ENCODE data around the gene SPAG17. TPM values are rescaled to one million over a fixed set of nuclear protein-coding genes. Genes with fewer than 3 reads are reported as not detected.
A peak's percentile ranks its signal among the peaks of the same experiment; 100 is the strongest.

The SPAG17 gene
- total RNA-seq, 2 experiments from 2014 or later = not detected

GRCh38 chr1:118043624-118044023 is 141.4 kb downstream of the SPAG17 start:
- CTCF ChIA-PET = no interaction called here

GRCh38 chr1:118042501-118042900 is 142.5 kb downstream of the SPAG17 start:
- Mint-ChIP-seq H3K36me3 (ENCODE audit: low read depth) (no peaks in the 10 kb centered on the region), H3K4me1 (ENCODE audit: low read depth) (no peaks in the 10 kb centered on the region), H3K27me3 (peaks cover 4% of the 10 kb centered on the region), H3K9me3 (no peaks in the 10 kb centered on the region), H3K4me3 (no peak overlapping the region), H3K27ac (no peak overlapping the region)
- H3K4me3 ChIP-seq (ENCODE audit: low read length) = no peak overlapping the region
- DNase-seq (no peak), ATAC-seq (ENCODE audit: poor library complexity) (no peak)
- ChIA-PET POLR2A (no interaction called here), CTCF (no interaction called here)
- H3K36me3 ChIP-seq (ENCODE audit: insufficient read depth, low read length) = no peaks in the 10 kb centered on the region
- H3K9me3 ChIP-seq (ENCODE audit: control insufficient read depth in 1 of 2, insufficient read depth in 1 of 2, low read length in 2 of 2) = peaks cover 0 to under 1% of the 10 kb centered on the region in 2 experiments
- H3K27ac ChIP-seq (ENCODE audit: low read depth in 1 of 2, low read length in 2 of 2) = no peak overlapping the region
- no peaks in the 10 kb centered on the region for H3K27me3 ChIP-seq (ENCODE audit: control insufficient read depth in 1 of 2, insufficient read depth in 2 of 2, low read length in 2 of 2)
- no peaks in the 10 kb centered on the region for H3K4me1 ChIP-seq (ENCODE audit: insufficient read depth, low read length)
- intact Hi-C loops (cut with DNase I, micrococcal nuclease) = no loop called here
- no peak for TF ChIP-seq CTCF (IDR thresholded peaks at IDR 0.05)

More at GRCh38 chr1:118043624-118044023, 141.4 kb downstream of the SPAG17 start:
- ATAC-seq (ENCODE audit: poor library complexity) = no peak
- H3K4me3 ChIP-seq (ENCODE audit: low read length) = no peak overlapping the region
- DNase-seq = no peak
- H3K27me3 ChIP-seq (ENCODE audit: control insufficient read depth in 1 of 2, insufficient read depth in 2 of 2, low read length in 2 of 2) = no peaks in the 10 kb centered on the region
- Mint-ChIP-seq H3K27me3 (peaks cover 4% of the 10 kb centered on the region), H3K4me3 (no peak overlapping the region), H3K36me3 (ENCODE audit: low read depth) (no peaks in the 10 kb centered on the region), H3K4me1 (ENCODE audit: low read depth) (no peaks in the 10 kb centered on the region), H3K9me3 (no peaks in the 10 kb centered on the region), H3K27ac (no peak overlapping the region)
- TF ChIP-seq CTCF (IDR thresholded peaks at IDR 0.05) = no peak
- peaks cover 0 to 8% of the 10 kb centered on the region in 2 experiments for H3K9me3 ChIP-seq (ENCODE audit: control insufficient read depth in 1 of 2, insufficient read depth in 1 of 2, low read length in 2 of 2)
- no peaks in the 10 kb centered on the region for H3K36me3 ChIP-seq (ENCODE audit: insufficient read depth, low read length)
- POLR2A ChIA-PET = no interaction called here
- H3K4me1 ChIP-seq (ENCODE audit: insufficient read depth, low read length) = no peaks in the 10 kb centered on the region
- H3K27ac ChIP-seq (ENCODE audit: low read depth in 1 of 2, low read length in 2 of 2) = no peak overlapping the region
- intact Hi-C loops (cut with DNase I, micrococcal nuclease) = no loop called here

- Mint-ChIP-seq H3K4me1 (ENCODE audit: low read depth) (no peaks in the 10 kb centered on the region), H3K36me3 (ENCODE audit: low read depth) (no peaks in the 10 kb centered on the region), H3K27me3 (peaks cover 5% of the 10 kb centered on the region), H3K27ac (no peak overlapping the region), H3K4me3 (no peak overlapping the region), H3K9me3 (no peaks in the 10 kb centered on the region)
- peak in 3 of 14 experiments; percentile 3 to 23 (median 10) for DNase-seq
- ATAC-seq (ENCODE audit: poor library complexity) = no peak
- ChIA-PET POLR2A (no interaction called here), CTCF (no interaction called here)
- Histone ChIP-seq H3K36me3 (ENCODE audit: insufficient read depth, low read length) (no peaks in the 10 kb centered on the region), H3K27me3 (ENCODE audit: control insufficient read depth in 1 of 2, insufficient read depth in 2 of 2, low read length in 2 of 2) (no peaks in the 10 kb centered on the region), H3K27ac (ENCODE audit: low read depth in 1 of 2, low read length in 2 of 2) (no peak overlapping the region), H3K4me1 (ENCODE audit: insufficient read depth, low read length) (no peaks in the 10 kb centered on the region), H3K9me3 (ENCODE audit: control insufficient read depth in 1 of 2, insufficient read depth in 1 of 2, low read length in 2 of 2) (no peaks in the 10 kb centered on the region), H3K4me3 (ENCODE audit: low read length) (no peak overlapping the region)
- TF ChIP-seq CTCF (IDR thresholded peaks at IDR 0.05) = no peak
- intact Hi-C loops (cut with DNase I, micrococcal nuclease) = no loop called here
Measured at GRCh38 chr1:118039170-118039569, 145.9 kb downstream of the SPAG17 start.

Measured in CD4-positive, alpha-beta T cell (primary cell).